Left lung (tissue), 14 donors: ENCODE results near the gene HES7. TPM values are rescaled to one million over a fixed set of nuclear protein-coding genes. Genes with fewer than 3 reads are reported as not detected.
"Not testable (repeated sequence)": the region's sequence is repeated elsewhere in the genome, so short reads cannot be mapped to it uniquely, and the experiment has no call there.

Source experiments
- ATAC-seq: fragments of 200-7000 bp; cut with Tn5 transposase; one replicate; pipeline ENCODE4 v1.9.1; 2020; ENCODE audit warnings: moderate library complexity
- DNase-seq, 4 donors: peaks; one replicate each; pipeline ENCODE4 v3.0.0-alpha.2; 2013 to 2020
- H3K27ac ChIP-seq, 2 donors: fragments of 200-600 bp; sonication (generic) in 1 of 2; one replicate each; pipeline versions ENCODE4 v1.5.0 to v1.8.0; 2020 to 2021
- H3K27me3 ChIP-seq, 2 donors: fragments of 200-600 bp; sonication (generic) in 1 of 2; one replicate each; pipeline versions ENCODE4 v1.5.0 to v1.8.0; 2020 to 2021
- H3K36me3 ChIP-seq, 2 donors: fragments of 200-600 bp; sonication (generic) in 1 of 2; one replicate each; pipeline versions ENCODE4 v1.5.0 to v1.8.0; 2020 to 2021
- H3K4me1 ChIP-seq, 2 donors: fragments of 200-600 bp; one replicate each; pipeline ENCODE4 v1.8.0; 2021
- H3K4me3 ChIP-seq, 2 donors: fragments of 200-600 bp; sonication (generic) in 1 of 2; one replicate each; pipeline versions ENCODE4 v1.5.0 to v1.8.0; 2020 to 2021; ENCODE audit warnings: mild to moderate bottlenecking in 1 of 2
- H3K9me3 ChIP-seq, 2 donors: fragments of 200-600 bp; sonication (generic) in 1 of 2; one replicate each; pipeline versions ENCODE4 v1.5.0 to v1.8.0; 2020 to 2021
- intact Hi-C, 2 donors: fragments of 100-400 bp; cut with DNase I; formaldehyde crosslinking; loops; one replicate each; pipeline versions ENCODE4 v1.11.2 to v1.14.2; 2022
- long read RNA-seq, 12 donors: library from polyadenylated mRNA in 2 of 12; unstranded in 2 of 12; transcript quantifications; one replicate each; pipeline ENCODE4 v2.0.0 and lab custom pipeline, GENCODE V29; 2019 to 2026
- polyA plus RNA-seq, 6 donors: library from polyadenylated mRNA; unstranded; fragments of 120-200 nt; gene quantifications; one replicate each; pipeline ENCODE4 v1.2.1, GENCODE V29; 2013; ENCODE audit not compliant: insufficient read length in 6 of 6
- total RNA-seq, 2 donors: library from RNA; stranded (reverse); fragmentation: NEBNext Ultra II Directional; extraction: Animal tissue kit (Norgen Biotek cat#: 25700); gene quantifications; one replicate each; pipeline ENCODE4 v1.2.1, GENCODE V29; 2021
- TF ChIP-seq, protein P1 (sequence below), 2 donors: fragments of 200-600 bp; sonication (generic) in 1 of 2; IDR thresholded peaks; one replicate each; pipeline versions ENCODE4 v1.5.0 to v1.8.0; 2021; ENCODE audit warnings: antibody characterized with exemption in 2 of 2
- donor health status: DM: no; HTN: yes; CAD: no.
- donor health status: DM: no; HTN: no; CAD: no.

The HES7 gene
- total RNA-seq = under 1 TPM in 1 of 2 donors, not detected in 1; 0.52 TPM
- under 1 TPM in 2 of 6 donors, not detected in 4; 0.10 to 0.20 TPM for polyA plus RNA-seq
- long read RNA-seq, donor 1 = 0 reads
- long read RNA-seq, donor 2 = 0 reads
- long read RNA-seq, donor 3 = 0 reads
- long read RNA-seq, donor 4 = 0 reads
- long read RNA-seq, donor 5 = 0 reads
- long read RNA-seq, donor 6 = 0 reads
- long read RNA-seq, donor 7 = 0 reads
- long read RNA-seq, donor 8 = 0 reads
- long read RNA-seq, donor 9 = 0 reads
- long read RNA-seq, donor 10 = 0 reads
- long read RNA-seq, donor 11 = 0 reads
- long read RNA-seq, donor 12 = 0 reads

DNA sequence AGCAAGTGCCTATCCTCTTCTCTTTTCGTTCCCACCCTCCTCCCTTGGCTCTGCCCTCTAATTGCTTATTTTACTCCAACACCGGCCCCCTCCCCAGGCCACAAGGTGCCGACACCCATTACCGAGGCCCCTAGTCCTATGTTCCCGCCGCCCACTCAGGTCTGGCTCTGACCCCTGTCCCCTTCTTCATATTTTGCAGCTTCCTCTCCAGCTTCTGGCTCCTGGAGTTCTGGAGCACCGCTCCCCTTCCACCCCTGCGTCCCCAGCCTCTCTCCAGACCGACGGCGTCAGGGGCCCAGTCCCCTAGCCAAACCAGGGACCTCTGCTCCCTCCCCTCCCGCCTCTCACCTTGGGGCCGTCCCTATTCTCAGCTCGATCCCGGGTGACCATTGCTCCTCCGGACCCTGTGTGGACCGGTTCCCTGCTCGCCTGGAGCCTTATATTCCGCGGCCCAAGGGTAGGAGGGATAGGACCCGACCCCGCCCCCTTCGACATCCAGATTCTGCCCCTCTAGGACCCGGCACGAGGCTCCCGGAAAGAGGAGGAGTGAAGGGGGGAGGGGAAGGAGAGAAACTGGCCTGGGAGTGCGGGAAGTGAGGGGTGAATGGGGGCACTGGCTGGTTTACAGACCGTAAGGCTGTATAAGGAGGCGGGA is at the start of gene HES7:
Gene HES7 (minus strand): TSS at position 412 of the 655 bp plus-strand sequence. CDS start 22 bp downstream, at position 390.
- ATAC-seq (no peak), DNase-seq (peak in 1 of 4 donors; percentile 60)
- Histone ChIP-seq H3K4me3 (peak within 1 kb of the TSS; percentile 33 to 49), H3K9me3 (no peaks in the 10 kb centered on the region), H3K36me3 (no peaks in the 10 kb centered on the region), H3K4me1 (peaks cover 37 to 86% of the 10 kb centered on the region in 2 donors), H3K27ac (no peak within 1 kb of the TSS), H3K27me3 (peaks cover 28 to 86% of the 10 kb centered on the region in 2 donors)
- intact Hi-C loops = loop anchor here in 1 of 2 donors (10.0 kb wide), 1 partner anchor 61 kb away; no protein-coding TSS in a partner anchor
- TF ChIP-seq, protein P1, sequence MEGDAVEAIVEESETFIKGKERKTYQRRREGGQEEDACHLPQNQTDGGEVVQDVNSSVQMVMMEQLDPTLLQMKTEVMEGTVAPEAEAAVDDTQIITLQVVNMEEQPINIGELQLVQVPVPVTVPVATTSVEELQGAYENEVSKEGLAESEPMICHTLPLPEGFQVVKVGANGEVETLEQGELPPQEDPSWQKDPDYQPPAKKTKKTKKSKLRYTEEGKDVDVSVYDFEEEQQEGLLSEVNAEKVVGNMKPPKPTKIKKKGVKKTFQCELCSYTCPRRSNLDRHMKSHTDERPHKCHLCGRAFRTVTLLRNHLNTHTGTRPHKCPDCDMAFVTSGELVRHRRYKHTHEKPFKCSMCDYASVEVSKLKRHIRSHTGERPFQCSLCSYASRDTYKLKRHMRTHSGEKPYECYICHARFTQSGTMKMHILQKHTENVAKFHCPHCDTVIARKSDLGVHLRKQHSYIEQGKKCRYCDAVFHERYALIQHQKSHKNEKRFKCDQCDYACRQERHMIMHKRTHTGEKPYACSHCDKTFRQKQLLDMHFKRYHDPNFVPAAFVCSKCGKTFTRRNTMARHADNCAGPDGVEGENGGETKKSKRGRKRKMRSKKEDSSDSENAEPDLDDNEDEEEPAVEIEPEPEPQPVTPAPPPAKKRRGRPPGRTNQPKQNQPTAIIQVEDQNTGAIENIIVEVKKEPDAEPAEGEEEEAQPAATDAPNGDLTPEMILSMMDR (IDR thresholded peaks at IDR 0.05) = no peak

DNA sequence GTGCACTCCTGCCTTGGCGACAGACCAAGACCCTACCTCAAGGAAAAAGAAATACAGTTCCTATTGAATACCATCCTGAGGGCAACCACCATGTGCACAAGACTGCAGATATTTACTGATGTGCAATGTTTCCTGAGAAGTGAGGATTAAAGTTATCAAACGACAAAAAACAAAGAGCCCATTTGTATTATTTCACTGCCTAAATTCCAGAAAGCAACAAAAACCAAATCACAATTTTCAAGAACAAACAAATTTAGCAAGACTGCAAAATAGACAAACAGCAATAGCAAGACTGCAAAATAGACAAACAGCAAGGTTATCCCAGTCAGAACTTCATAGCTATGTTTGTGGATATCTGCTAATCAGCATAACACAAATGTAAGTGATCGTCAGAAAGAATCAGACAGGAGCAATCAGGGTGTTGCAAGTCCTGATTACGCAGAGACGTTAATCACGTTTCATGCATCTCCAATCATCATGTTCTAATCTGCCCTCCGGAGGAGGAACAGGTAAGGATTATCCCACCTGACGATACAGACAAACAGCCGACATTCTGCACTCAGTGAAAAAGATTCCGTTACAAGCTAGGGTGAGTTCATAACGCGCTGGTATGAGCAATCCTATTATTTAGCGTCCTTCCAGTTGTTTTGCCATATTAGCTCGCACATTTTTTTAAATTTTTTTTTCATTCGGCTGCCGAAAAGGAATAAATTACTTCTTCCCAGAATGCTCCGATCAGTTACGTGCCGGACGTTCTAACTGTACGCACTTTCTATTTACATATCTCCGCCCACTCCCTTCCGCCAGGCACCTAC is 49.4 kb upstream of the HES7 start:
- H3K9me3 ChIP-seq = no peaks in the 10 kb centered on the region
- H3K4me1 ChIP-seq = peaks cover 15 to 35% of the 10 kb centered on the region in 2 donors
- TF ChIP-seq, protein P1 (IDR thresholded peaks at IDR 0.05) = no peak
- H3K36me3 ChIP-seq = no peaks in the 10 kb centered on the region
- H3K27ac ChIP-seq = peak overlapping the region; percentile 90 to 93
- ATAC-seq (peak; percentile 90), DNase-seq (peak in 3 of 4 donors; percentile 81 to 94 (median 90))
- intact Hi-C loops = no loop called here
- peak overlapping the region; percentile 21 to 32 for H3K4me3 ChIP-seq
- no peaks in the 10 kb centered on the region for H3K27me3 ChIP-seq

DNA sequence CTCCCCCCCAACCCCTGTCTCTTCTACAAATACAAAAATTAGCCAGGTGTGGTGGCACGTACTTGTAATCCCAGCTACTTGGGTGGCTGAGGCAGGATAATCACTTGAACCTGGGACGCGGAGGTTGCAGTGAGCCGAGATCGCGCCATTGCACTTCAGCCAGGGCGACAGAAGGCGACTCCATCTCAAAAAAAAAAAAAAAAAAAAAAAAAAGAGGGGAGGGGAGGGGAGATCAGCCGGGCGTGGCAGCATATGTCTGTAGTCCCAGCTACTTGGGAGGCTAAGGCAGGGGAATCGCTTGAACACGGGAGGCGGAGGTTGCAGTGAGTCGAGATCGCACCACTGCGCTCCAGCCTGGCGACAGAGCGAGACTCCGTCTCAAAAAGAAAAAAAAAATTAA is 46.3 kb upstream of the HES7 start:
- ATAC-seq, H3K36me3 ChIP-seq, DNase-seq, H3K27me3 ChIP-seq, H3K27ac ChIP-seq, H3K4me3 ChIP-seq, H3K9me3 ChIP-seq, intact Hi-C loops: not testable (repeated sequence)
- peaks cover 0 to 21% of the 10 kb centered on the region in 2 donors for H3K4me1 ChIP-seq

DNA sequence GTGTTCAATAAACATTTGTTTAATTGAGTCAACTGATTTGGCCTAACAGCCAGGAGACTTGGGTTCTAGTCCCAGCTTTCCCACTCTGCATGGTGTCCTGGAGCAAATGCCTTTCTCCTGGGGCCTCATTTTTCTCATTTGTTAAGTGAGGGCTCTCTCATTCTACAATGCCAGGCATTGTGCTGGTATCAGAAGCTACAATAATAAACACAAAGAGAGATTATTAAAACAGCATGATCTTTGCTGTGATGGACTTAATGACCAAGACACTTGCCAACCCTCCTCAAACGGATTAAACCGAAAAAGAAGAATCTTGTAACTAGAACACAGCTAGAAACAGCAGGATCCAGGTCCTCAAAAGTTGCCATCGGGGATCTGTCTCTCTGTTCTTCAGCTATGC is 43.6 kb upstream of the HES7 start:
- ATAC-seq = no peak

DNA sequence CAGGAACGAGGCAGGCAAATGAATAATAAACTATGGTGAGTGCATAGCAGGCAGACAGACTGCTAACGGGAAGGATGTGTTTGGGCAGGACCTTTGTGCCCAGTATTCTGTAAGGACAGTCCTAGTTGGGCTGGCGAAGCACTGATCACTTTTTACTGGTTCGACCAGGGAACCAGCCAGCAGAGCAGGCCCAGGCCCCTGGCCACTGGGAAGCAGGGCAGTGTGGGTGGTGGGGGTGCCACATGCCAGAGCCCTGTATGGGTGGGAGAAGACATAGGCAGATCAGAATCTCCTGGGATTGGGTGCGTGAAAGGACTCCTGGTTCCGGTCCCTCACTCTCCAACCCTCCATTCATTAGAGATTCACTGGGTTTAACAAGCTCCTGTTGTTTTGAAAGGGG is 42.8 kb upstream of the HES7 start:
- Histone ChIP-seq H3K9me3 (no peaks in the 10 kb centered on the region), H3K27ac (no peak overlapping the region), H3K27me3 (no peaks in the 10 kb centered on the region), H3K4me1 (peaks cover 20 to 26% of the 10 kb centered on the region in 2 donors), H3K36me3 (peaks cover 0 to under 1% of the 10 kb centered on the region in 2 donors), H3K4me3 (no peak overlapping the region)
- intact Hi-C loops = no loop called here
- ATAC-seq (no peak), DNase-seq (no peak)
- TF ChIP-seq, protein P1 (IDR thresholded peaks at IDR 0.05) = no peak

More for the DNA sequence above, 43.6 kb upstream of the HES7 start:
- TF ChIP-seq, protein P1 (IDR thresholded peaks at IDR 0.05) = no peak
- Histone ChIP-seq H3K36me3 (no peaks in the 10 kb centered on the region), H3K27ac (no peak overlapping the region), H3K27me3 (no peaks in the 10 kb centered on the region), H3K4me1 (peaks cover 15 to 25% of the 10 kb centered on the region in 2 donors), H3K4me3 (no peak overlapping the region), H3K9me3 (no peaks in the 10 kb centered on the region)
- intact Hi-C loops = no loop called here
- DNase-seq = no peak
